Activated naive CD8-positive, alpha-beta T cell treated with anti-CD3 and anti-CD28 coated beads, Interleukin-2, amount 50 U/mL, for 16 hours (primary cell): ENCODE data around the gene P2RX3.

ENCODE experiments used
- DNase-seq: peaks from one replicate; pipeline ENCODE4 v3.0.0-alpha.2; 2020; ENCODE audit warnings: low read depth, low spot score

Gene P2RX3

GRCh38 chr11:57309106-57310059, 28.8 kb upstream of the P2RX3 start:
- no peak for DNase-seq

- DNase-seq = no peak
Observed at GRCh38 chr11:57310091-57310490, 28.1 kb upstream of the P2RX3 start.

GRCh38 chr11:57310630-57311086, 27.5 kb upstream of the P2RX3 start:
- DNase-seq = no peak

GRCh38 chr11:57311109-57311936, 26.8 kb upstream of the P2RX3 start:
- peak; percentile 22 for DNase-seq

GRCh38 chr11:57312511-57313021, 25.6 kb upstream of the P2RX3 start:
- DNase-seq = no peak

GRCh38 chr11:57313071-57313787, 24.9 kb upstream of the P2RX3 start:
- no peak for DNase-seq

- no peak for DNase-seq
Observed at GRCh38 chr11:57313788-57314135, 24.4 kb upstream of the P2RX3 start.

- DNase-seq = no peak
Observed at GRCh38 chr11:57314221-57314973, 23.8 kb upstream of the P2RX3 start.

GRCh38 chr11:57315491-57315890, 22.7 kb upstream of the P2RX3 start:
- DNase-seq = no peak

- no peak for DNase-seq
Observed at GRCh38 chr11:57316017-57316416, 22.1 kb upstream of the P2RX3 start.

- no peak for DNase-seq
Observed at GRCh38 chr11:57318178-57318577, 20.0 kb upstream of the P2RX3 start.

- no peak for DNase-seq
Observed at GRCh38 chr11:57320067-57320718, 18.0 kb upstream of the P2RX3 start.

- DNase-seq = no peak
Observed at GRCh38 chr11:57320719-57321387, 17.3 kb upstream of the P2RX3 start.

GRCh38 chr11:57321388-57322255, 16.5 kb upstream of the P2RX3 start:
- DNase-seq = no peak

GRCh38 chr11:57322256-57323166, 15.6 kb upstream of the P2RX3 start:
- DNase-seq = no peak

- DNase-seq = no peak
Observed at GRCh38 chr11:57323167-57323854, 14.8 kb upstream of the P2RX3 start.

GRCh38 chr11:57323855-57324153, 14.3 kb upstream of the P2RX3 start:
- DNase-seq = no peak
